Upper lobe of left lung (tissue), 6 donors: ENCODE data around the gene DOCK11. TPM values are rescaled to one million over a fixed set of nuclear protein-coding genes. Genes with fewer than 3 reads are reported as not detected.
A peak's percentile ranks its signal among the peaks of the same experiment; 100 is the strongest.

Source experiments
- ATAC-seq, 2 donors: fragments of 200-7000 bp; cut with Tn5 transposase; one replicate each; pipeline ENCODE4 v1.9.1; 2022; ENCODE audit warnings: mild to moderate bottlenecking in 2 of 2, moderate library complexity in 2 of 2; ENCODE audit not compliant: low FRiP score in 2 of 2
- DNase-seq, 2 donors: peaks; one replicate each; pipeline ENCODE4 v3.0.0-alpha.2; 2019 to 2020
- H3K27ac ChIP-seq, 4 donors: fragments of 200-600 bp; sonication (generic); one replicate each; pipeline ENCODE4 v1.5.1; 2016 to 2019
- H3K27me3 ChIP-seq, 4 donors: fragments of 200-600 bp; sonication (generic); one replicate each; pipeline ENCODE4 v1.5.1; 2017 to 2019
- H3K36me3 ChIP-seq, 4 donors: fragments of 200-600 bp; sonication (generic); one replicate each; pipeline ENCODE4 v1.5.1; 2016 to 2019
- H3K4me1 ChIP-seq, 4 donors: fragments of 200-600 bp; sonication (generic); one replicate each; pipeline ENCODE4 v1.5.1; 2018 to 2019
- H3K4me3 ChIP-seq, 4 donors: fragments of 200-600 bp; sonication (generic); one replicate each; pipeline ENCODE4 v1.5.1; 2017 to 2019; ENCODE audit warnings: mild to moderate bottlenecking in 2 of 4, moderate library complexity in 1 of 4
- H3K9me3 ChIP-seq, 4 donors: fragments of 200-600 bp; sonication (generic); one replicate each; pipeline ENCODE4 v1.5.1; 2018 to 2019
- CTCF ChIP-seq, 6 experiments: fragments of 450-650 bp in 4 of 6; fragments of 200-600 bp in 2 of 6; sonication (generic) in 2 of 6; IDR thresholded peaks; one replicate each; pipeline ENCODE4 v1.5.1; 2016 to 2019; ENCODE audit warnings: antibody characterized with exemption in 6 of 6
- EP300 ChIP-seq, 4 donors: sonication (generic); formaldehyde crosslinking; IDR thresholded peaks; one replicate each; pipeline ENCODE4 v1.5.1; 2017; ENCODE audit warnings: antibody characterized with exemption in 4 of 4, control low read depth in 2 of 4
- POLR2A ChIP-seq, 4 donors: fragments of 450-650 bp; IDR thresholded peaks; one replicate each; pipeline ENCODE4 v1.5.1; 2016 to 2017; ENCODE audit warnings: antibody characterized with exemption in 4 of 4, mild to moderate bottlenecking in 2 of 4
- POLR2AphosphoS5 ChIP-seq, 2 donors: sonication (generic); formaldehyde crosslinking; IDR thresholded peaks; one replicate each; pipeline ENCODE4 v1.5.1; 2017; ENCODE audit warnings: antibody characterized with exemption in 2 of 2
- WGBS, 2 donors: methylation state at CpG; one replicate each; pipeline ENCODE4 v1.1.5; 2017 to 2018; 5-methylcytosine and 5-hydroxymethylcytosine counted together
- total RNA-seq, 6 donors: library from RNA; depleted of rRNA in 4 of 6; stranded (reverse); fragments of >200 nt in 4 of 6; gene quantifications; one replicate each; pipeline versions ENCODE4 v1.1.0 to v1.2.1, GENCODE V29; 2016 to 2021
- donor health status: DM: no; HTN: no; CAD: no; lungs with moderate emphysema.
- donor health status: DM: no; HTN: yes; CAD: no; lungs with severe emphysema.

DOCK11 gene
- total RNA-seq, 6 donors from 2014 or later, result 20.6 to 51.6 (median 42.1) TPM

- H3K27ac ChIP-seq, result no peak overlapping the region
- peaks cover 0 to 5% (median 0%) of the 10 kb centered on the region in 4 donors for H3K4me1 ChIP-seq
- no peaks in the 10 kb centered on the region for H3K9me3 ChIP-seq
- no peak overlapping the region for H3K4me3 ChIP-seq
- TF ChIP-seq CTCF (IDR thresholded peaks at IDR 0.05) (no peak), EP300 (IDR thresholded peaks at IDR 0.05) (no peak)
- 80 to 100% methylated on average over 2 to 3 of the region's 3 CpGs for WGBS, 2 donors
- H3K27me3 ChIP-seq, result no peaks in the 10 kb centered on the region
- no peaks in the 10 kb centered on the region for H3K36me3 ChIP-seq
- ATAC-seq, result no peak
- no peak for DNase-seq
Measured at GRCh38 chrX:118522230-118522926, 26.8 kb downstream of the DOCK11 start.

- peaks cover 0 to 5% (median 0%) of the 10 kb centered on the region in 4 donors for H3K4me1 ChIP-seq
- no peaks in the 10 kb centered on the region for H3K27me3 ChIP-seq
- DNase-seq (no peak), ATAC-seq (no peak)
- H3K4me3 ChIP-seq, result no peak overlapping the region
- H3K27ac ChIP-seq, result peak overlapping the region in 1 of 4 donors; percentile 15
- H3K9me3 ChIP-seq, result no peaks in the 10 kb centered on the region
- WGBS, 2 donors, result 43 to 77% methylated on average over 4 of the region's 4 CpGs
- TF ChIP-seq CTCF (IDR thresholded peaks at IDR 0.05), result no peak
- TF ChIP-seq EP300 (IDR thresholded peaks at IDR 0.05), result no peak
- no peak for TF ChIP-seq POLR2AphosphoS5 (IDR thresholded peaks at IDR 0.05)
- no peak for TF ChIP-seq POLR2A (IDR thresholded peaks at IDR 0.05)
- H3K36me3 ChIP-seq, result no peaks in the 10 kb centered on the region
Measured at GRCh38 chrX:118523920-118524319, 28.3 kb downstream of the DOCK11 start.

GRCh38 chrX:118524344-118524743 lies 28.7 kb downstream of the DOCK11 start:
- TF ChIP-seq POLR2A (IDR thresholded peaks at IDR 0.05), result no peak
- no peak for TF ChIP-seq CTCF (IDR thresholded peaks at IDR 0.05)
- no peak for TF ChIP-seq EP300 (IDR thresholded peaks at IDR 0.05)
- TF ChIP-seq POLR2AphosphoS5 (IDR thresholded peaks at IDR 0.05), result no peak
- Histone ChIP-seq H3K27ac (peak overlapping the region in 2 of 4 donors; percentile 15 to 36), H3K27me3 (no peaks in the 10 kb centered on the region), H3K36me3 (no peaks in the 10 kb centered on the region), H3K4me1 (peaks cover 0 to 5% (median 0%) of the 10 kb centered on the region in 4 donors), H3K9me3 (no peaks in the 10 kb centered on the region), H3K4me3 (no peak overlapping the region)
- 52 to 59% methylated on average over 3 of the region's 3 CpGs for WGBS, 2 donors
- no peak for DNase-seq
- no peak for ATAC-seq

GRCh38 chrX:118525174-118525730 lies 29.6 kb downstream of the DOCK11 start:
- Histone ChIP-seq H3K9me3 (no peaks in the 10 kb centered on the region), H3K27ac (peak overlapping the region in 1 of 4 donors; percentile 36), H3K4me3 (no peak overlapping the region), H3K36me3 (no peaks in the 10 kb centered on the region), H3K4me1 (peaks cover 0 to 3% (median 1%) of the 10 kb centered on the region in 4 donors), H3K27me3 (no peaks in the 10 kb centered on the region)
- DNase-seq (no peak), ATAC-seq (no peak)
- 62 to 82% methylated on average over 4 of the region's 4 CpGs for WGBS, 2 donors
- TF ChIP-seq POLR2AphosphoS5 (IDR thresholded peaks at IDR 0.05) (no peak), EP300 (IDR thresholded peaks at IDR 0.05) (no peak), CTCF (IDR thresholded peaks at IDR 0.05) (no peak), POLR2A (IDR thresholded peaks at IDR 0.05) (no peak)
